ENCODE data around the gene B3GAT1.
A peak's percentile ranks its signal among the peaks of the same experiment; 100 is the strongest.
"Not testable (repeated sequence)": the region's sequence is repeated elsewhere in the genome, so short reads cannot be mapped to it uniquely, and the experiment has no call there.

The B3GAT1 gene

GRCh38 chr11:134350381-134350780 is 61.7 kb downstream of the B3GAT1 start:
- no peak for DNase-seq

DNA sequence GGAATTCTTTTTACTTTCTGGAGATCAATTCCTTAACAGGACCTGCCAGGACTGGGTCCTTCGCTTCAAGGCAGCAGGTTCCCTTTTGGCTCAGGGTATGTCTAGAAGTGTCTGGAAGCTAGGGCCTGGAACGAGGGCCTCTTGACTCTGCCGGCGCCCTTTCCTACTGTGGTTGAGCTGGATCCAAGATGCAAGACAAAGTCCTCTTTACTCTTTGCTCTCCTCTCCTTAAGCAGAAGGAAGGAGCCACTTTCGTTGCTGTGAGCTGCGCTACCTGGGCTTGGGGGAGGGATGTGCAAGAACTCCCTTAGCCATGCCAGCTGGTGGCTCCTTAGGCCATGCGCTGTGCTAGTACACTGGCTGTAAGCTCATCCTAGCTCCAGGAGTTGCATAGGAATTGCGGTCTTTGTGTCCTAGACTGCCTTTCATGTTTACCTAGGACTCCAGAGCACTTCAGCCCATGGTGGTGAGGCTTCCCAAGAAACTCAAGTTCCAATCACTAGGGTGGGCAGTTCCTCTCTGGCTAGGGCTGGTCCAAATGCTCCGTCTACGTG is 62.2 kb downstream of the B3GAT1 start:
- DNase-seq: no peak

DNA sequence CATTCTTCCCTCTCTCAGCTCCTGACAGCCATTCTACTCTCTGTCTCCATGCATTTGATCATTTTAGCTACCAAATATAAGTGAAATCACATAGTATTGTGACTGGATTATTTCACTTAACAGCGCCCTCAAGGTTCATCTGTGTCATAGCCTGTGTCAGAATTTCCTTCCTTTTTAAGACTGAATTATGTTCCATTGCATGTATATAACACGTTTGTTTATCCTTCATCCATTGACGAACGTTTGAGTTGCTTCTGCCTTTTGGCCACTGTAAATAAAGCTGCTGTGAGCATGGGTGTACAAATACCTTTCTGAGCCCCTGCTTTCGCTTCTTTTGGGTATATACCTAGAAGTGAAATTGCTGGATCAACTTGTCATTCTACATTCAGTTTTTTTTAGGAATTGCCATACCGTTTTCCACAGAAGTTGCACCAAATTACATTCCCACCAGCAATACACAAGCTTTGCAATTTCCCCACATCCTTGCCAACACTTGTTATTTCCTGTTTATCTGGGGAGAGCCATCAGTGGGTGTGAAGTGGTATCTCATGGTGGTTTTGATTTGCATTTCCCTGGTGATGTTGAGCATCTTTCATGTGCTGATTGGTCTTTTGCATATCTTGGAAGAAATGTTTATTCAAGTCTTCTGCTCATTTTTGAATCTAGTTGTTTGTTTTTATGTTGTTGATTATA is 62.8 kb downstream of the B3GAT1 start:
- DNase-seq: no peak

GRCh38 chr11:134347441-134347840 is 64.6 kb downstream of the B3GAT1 start:
- DNase-seq: no peak

GRCh38 chr11:134346976-134347350 is 65.1 kb downstream of the B3GAT1 start:
- no peak for DNase-seq

GRCh38 chr11:134346101-134346975 is 65.7 kb downstream of the B3GAT1 start:
- DNase-seq: no peak

- DNase-seq: no peak
Measured at GRCh38 chr11:134345237-134345550, 66.8 kb downstream of the B3GAT1 start.

GRCh38 chr11:134344497-134345236 is 67.4 kb downstream of the B3GAT1 start:
- DNase-seq: not testable (repeated sequence)

DNA sequence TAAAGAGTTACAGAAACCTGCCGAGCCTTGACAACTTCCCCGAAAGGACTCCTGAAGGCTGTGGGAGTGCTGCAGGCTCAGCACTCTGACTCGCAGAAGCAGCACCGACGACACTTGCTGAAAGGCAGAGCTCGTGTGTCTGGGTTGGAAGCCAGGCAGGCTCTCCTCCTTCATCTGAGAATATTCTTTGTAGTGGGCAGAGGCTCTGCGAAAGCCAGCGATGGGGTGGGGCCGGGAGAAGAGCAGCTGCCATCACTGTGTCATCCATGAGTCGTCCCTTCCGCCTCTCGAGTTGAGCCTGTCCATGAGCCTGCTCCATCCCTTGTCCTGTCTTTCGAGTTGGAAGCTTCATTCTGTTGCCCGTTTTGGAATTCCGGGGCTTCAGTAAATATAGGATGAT is 68.4 kb downstream of the B3GAT1 start:
- DNase-seq: no peak

DNA sequence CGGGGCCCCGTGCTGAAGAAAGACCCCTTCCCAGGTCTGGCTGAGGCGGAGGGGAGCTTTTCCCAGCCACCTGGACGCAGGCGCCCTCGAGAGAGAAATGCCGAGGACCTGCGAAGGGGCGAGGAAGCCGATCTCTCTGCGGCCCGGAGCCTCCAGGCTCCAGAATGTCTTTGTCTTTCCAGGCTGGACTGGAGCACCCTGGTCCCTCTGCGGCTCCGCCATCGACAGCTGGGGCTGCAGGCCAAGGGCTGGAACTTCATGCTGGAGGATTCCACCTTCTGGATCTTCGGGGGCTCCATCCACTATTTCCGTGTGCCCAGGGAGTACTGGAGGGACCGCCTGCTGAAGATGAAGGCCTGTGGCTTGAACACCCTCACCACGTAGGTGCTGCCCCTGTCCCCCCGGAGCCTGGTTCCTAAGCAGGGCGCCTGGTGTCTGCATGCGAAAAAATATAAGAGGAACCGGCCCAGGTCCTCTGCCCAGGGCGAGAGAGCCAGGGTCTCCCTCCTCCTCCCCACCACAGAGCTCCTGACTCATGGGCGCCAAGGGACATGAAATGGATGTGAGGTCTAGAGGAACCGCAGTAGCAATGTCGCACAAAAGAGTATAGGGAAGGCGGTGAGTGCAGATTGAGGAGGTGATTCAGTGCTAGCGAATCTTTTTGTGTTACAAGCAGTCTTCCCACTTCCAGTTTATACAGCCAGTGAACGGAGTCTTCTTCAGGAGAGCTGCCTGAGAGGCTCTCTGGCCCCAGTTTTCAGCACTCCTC is 69.3 kb downstream of the B3GAT1 start:
- DNase-seq: no peak

DNA sequence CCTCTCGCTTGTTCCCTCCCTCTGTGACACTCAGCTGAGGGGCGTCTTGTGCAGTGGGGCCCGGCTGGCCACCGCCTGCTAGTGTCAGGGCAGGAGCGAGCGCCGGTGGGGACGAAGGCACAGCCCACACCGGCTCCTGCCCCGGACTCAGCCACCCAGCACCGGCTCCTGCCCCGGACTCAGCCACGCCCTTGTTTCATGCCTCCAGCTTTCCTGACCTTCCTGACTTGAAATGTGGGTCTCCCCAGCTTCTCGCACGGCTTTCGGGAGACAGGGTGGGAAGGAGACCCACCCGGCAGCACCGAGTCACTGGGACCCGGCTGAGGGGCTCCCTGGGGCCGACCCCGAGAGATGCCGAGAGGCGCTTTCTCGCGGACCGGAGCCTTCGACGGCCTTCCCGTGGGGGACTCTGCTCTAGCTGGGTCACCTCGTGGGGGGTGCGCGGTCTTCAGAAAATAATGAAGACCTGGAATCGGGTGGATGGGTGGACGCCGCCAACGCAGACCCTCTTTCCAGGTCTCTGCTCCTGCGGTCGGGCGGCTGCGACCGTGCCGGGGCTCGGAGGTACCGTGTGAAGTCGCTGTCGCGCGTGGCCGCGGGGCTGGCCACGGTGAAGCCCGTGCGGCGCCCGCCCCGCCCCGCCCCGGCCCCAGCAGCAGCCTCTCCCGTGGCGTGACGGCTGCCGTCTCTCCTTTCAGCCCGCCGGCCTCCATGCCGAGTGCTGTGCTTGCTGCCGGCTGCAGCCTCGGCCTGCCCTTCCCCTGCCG is 70.1 kb downstream of the B3GAT1 start:
- no peak for DNase-seq

DNA sequence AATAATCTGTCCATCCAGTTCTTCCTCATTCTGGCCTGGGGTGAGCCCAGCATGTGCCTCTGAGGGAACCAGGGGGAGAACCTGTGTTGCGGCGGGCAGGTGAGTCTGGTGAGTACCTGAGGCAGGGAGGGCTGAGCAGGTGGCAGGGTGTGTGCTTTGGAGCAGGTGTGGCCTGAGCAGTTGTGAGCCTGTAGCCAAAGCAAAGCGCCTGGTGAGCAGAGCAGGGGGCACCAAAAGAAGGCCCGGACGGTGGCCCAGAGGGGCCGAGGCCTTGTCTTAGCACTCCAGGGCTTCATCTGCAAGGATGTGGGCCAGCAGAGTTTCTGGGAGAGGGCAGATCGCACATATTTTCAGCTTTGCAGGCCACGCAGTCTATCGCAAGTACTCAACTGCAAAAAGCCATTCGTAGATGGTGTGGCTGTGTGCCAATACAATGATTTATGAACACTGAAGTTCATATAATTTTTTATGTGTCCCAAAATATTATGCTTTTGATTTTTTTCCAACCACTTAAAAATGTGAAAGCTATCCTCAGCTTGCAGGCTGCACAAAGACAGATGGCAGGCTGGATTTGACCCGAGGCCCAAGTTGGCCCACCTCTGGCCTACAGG is 71.6 kb downstream of the B3GAT1 start:
- no peak for DNase-seq

DNA sequence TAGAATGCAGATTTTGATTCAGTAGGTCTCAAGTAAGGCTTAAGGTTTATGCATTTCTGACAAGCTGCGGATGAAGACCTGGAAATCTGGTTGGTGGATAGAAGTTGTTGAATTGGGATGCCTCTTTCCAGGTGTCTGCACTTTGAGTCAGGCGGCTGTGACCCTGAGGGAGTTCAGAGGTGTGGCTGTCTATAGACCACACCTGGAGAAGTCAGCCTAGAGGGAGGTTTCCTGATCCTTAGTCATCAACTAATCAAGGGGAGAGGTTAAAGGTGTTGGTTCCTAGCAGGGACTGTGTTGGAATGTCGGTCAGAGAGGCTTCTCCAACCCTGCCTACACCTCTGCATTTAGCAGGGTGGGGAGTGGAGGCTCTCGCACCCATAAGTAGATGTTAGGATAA is 72.3 kb downstream of the B3GAT1 start:
- no peak for DNase-seq

DNA sequence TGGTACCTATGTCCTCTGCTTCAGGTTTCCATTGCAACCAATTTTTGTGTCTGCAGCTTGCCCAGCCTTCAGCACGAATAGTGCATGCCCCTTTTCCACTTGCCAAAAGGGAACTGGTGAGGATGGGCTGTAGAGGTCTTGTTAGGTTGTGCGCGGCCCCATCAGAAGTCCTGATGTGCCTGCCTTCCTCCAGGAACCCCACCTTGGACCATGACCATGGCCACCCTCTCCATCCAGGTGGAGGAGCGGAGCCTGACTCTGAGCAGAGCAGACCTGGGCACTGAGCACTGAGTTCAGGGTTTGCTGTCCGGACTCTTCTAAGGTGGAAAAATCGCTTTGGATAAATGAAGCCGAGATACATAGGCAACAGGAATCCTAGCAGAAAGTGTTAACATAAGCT is 73.4 kb downstream of the B3GAT1 start:
- no peak for DNase-seq

- no peak for DNase-seq
Measured at GRCh38 chr11:134338068-134338467, 74.0 kb downstream of the B3GAT1 start.

GRCh38 chr11:134337051-134337450 is 75.0 kb downstream of the B3GAT1 start:
- DNase-seq: no peak

DNA sequence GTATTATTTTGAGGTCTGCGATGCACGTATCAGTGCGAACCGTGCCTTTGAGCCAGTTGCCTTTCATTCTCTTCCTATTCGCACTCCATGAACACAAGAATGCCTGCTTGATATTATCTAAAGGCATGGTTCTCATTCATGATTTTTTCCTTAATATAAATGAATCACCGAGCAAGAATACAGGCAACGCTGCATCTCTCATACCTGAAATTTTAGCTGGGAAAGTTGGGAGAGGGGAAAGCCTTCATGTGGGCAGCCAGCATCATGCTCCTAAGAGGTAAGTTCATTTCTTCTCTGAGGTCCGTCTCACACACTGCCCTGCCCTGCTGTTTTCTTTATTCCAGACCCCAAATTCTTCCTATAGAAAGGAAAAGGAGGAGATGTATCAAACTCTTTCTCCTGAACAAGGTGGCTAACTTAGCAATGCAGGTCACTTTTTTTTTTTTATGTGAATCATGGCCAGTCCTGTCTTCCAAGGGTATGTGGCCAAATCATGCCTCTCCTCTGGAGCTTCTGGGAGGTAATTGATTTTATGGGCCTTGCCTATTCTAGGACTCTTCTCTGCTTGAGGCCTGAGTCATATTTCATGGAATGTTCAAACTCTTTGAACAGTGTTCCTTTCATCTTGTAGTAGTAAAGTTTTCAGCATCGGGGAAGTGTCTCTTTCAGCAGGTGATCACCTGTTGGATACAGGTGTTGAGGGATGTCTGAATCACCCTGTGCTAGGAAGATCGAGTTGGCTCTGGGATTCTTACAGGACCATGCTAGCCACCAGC is 77.1 kb downstream of the B3GAT1 start:
- DNase-seq: no peak

DNA sequence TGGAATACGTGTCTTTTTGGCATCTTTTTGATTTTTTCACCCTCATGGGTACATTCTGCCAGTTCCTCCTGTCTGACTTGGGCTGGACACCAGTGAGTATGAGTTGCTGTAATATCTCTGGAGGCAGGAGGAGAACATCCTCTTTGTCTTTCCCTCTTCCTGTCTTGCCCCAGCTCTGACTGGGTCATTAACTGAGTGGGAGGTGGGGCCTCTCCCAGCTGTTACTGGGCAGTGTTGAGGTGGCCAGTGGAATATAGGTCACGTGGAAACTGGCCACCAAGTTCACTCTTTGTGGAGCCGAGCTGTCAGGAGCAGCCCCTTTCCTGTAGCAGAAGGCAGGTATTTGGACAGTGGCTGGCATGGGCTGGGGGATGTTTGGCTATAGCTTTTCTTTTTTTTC is 78.1 kb downstream of the B3GAT1 start:
- no peak for DNase-seq

GRCh38 chr11:134333312-134333711 is 78.7 kb downstream of the B3GAT1 start:
- no peak for DNase-seq

- no peak for DNase-seq
Measured at GRCh38 chr11:134332782-134333181, 79.3 kb downstream of the B3GAT1 start.

- peak; percentile 27 for DNase-seq
Measured at GRCh38 chr11:134332189-134332631, 79.8 kb downstream of the B3GAT1 start.
